Gastroesophageal sphincter (tissue), 3 donors: ENCODE data around the gene SLC44A3.

Source experiments
- EP300 ChIP-seq: sonication (generic); formaldehyde crosslinking; IDR thresholded peaks from one replicate; pipeline ENCODE4 v1.6.1; 2017; ENCODE audit warnings: antibody characterized with exemption, mild to moderate bottlenecking
- POLR2A ChIP-seq, 2 donors: fragments of 450-650 bp; IDR thresholded peaks; one replicate each; pipeline ENCODE4 v1.6.1; 2017; ENCODE audit warnings: antibody characterized with exemption in 2 of 2, mild to moderate bottlenecking in 2 of 2, moderate library complexity in 1 of 2
- POLR2AphosphoS5 ChIP-seq: sonication (generic); formaldehyde crosslinking; IDR thresholded peaks from one replicate; pipeline ENCODE4 v1.6.1; 2017; ENCODE audit warnings: antibody characterized with exemption
- TF ChIP-seq, protein P1 (sequence below), 4 experiments: fragments of 200-600 bp in 2 of 4; fragments of 450-650 bp in 2 of 4; sonication (generic) in 1 of 4; IDR thresholded peaks; one replicate each; pipeline ENCODE4 v1.5.1; 2017 to 2019; ENCODE audit warnings: antibody characterized with exemption in 4 of 4, mild to moderate bottlenecking in 2 of 4, moderate library complexity in 2 of 4

DNA sequence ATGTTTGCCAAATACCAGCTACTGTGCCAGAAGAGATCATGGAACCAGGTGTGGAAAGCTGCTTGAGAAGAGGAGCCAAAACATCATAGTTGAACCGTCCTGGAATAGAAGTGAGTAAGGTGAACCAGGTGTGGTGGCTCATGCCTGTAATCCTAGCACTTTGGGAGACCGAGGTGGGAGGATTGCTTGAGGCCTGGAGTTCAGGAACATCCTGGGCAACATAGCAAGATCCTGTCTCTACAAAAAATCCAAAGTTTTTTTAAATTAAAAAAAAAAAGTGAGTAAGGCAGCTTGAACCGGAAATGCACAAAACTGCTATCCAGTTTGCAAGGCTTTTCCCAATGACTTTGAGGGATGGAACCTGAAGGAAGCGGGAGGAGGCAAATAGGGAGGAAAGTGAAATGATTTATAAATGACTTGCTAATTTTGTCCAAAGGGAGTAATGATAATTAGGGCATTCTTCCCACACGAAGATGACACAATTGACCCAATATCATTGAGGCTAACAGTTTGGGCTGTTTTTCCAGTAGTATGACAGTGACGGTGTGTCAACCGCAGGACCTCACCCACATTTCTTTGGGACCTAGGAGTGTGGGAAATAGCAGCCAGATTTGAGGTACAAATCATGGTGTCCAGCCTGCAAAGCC is 108.3 kb downstream of the SLC44A3 start:
- TF ChIP-seq, protein P1, sequence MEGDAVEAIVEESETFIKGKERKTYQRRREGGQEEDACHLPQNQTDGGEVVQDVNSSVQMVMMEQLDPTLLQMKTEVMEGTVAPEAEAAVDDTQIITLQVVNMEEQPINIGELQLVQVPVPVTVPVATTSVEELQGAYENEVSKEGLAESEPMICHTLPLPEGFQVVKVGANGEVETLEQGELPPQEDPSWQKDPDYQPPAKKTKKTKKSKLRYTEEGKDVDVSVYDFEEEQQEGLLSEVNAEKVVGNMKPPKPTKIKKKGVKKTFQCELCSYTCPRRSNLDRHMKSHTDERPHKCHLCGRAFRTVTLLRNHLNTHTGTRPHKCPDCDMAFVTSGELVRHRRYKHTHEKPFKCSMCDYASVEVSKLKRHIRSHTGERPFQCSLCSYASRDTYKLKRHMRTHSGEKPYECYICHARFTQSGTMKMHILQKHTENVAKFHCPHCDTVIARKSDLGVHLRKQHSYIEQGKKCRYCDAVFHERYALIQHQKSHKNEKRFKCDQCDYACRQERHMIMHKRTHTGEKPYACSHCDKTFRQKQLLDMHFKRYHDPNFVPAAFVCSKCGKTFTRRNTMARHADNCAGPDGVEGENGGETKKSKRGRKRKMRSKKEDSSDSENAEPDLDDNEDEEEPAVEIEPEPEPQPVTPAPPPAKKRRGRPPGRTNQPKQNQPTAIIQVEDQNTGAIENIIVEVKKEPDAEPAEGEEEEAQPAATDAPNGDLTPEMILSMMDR (IDR thresholded peaks at IDR 0.05), result no peak
- TF ChIP-seq POLR2AphosphoS5, result no peak
- TF ChIP-seq POLR2A (IDR thresholded peaks at IDR 0.05), result no peak
- TF ChIP-seq EP300, result no peak
